SK-N-SH treated with all-trans-retinoic acid at 6 μM for 48 hours (cell line): ENCODE measurements around the gene MAST1.

Source experiments
- ATAC-seq: fragments of 200-7000 bp; cut with Tn5 transposase; 3 replicates; pipeline ENCODE4 v1.9.1; 2020; ENCODE audit warnings: mild to moderate bottlenecking, moderate library complexity
- ARNTL ChIP-seq: fragments of 450-650 bp; formaldehyde crosslinking; IDR thresholded peaks from 2 replicates; pipeline ENCODE4 v1.5.0; 2020; ENCODE audit warnings: low read depth, mild to moderate bottlenecking, moderate library complexity, borderline replicate concordance
- BACH2 ChIP-seq: fragments of 250-450 bp; sonication (Bioruptor Pico); IDR thresholded peaks from 2 replicates; pipeline ENCODE4 v1.9.0; 2021; ENCODE audit warnings: mild to moderate bottlenecking, borderline replicate concordance
- CREB5 ChIP-seq: fragments of 250-450 bp; sonication (Bioruptor Pico); IDR thresholded peaks from 2 replicates; pipeline ENCODE4 v1.5.1; 2020; ENCODE audit warnings: low read depth, mild to moderate bottlenecking, moderate library complexity
- CSDC2 ChIP-seq: fragments of 250-450 bp; sonication (Bioruptor Pico); IDR thresholded peaks from 2 replicates; pipeline ENCODE4 v1.5.0; 2020; ENCODE audit warnings: mild to moderate bottlenecking, moderate library complexity
- CSRNP3 ChIP-seq: fragments of 250-450 bp; sonication (Bioruptor Pico); IDR thresholded peaks from 2 replicates; pipeline ENCODE4 v1.5.1; 2021; ENCODE audit warnings: mild to moderate bottlenecking, moderate library complexity
- ISL1 ChIP-seq: fragments of 250-450 bp; sonication (Bioruptor Pico); IDR thresholded peaks from 2 replicates; pipeline ENCODE4 v2.1.2; 2022; ENCODE audit warnings: mild to moderate bottlenecking, moderate library complexity
- OSR1 ChIP-seq: fragments of 250-450 bp; sonication (Bioruptor Pico); IDR thresholded peaks from 2 replicates; pipeline ENCODE4 v1.8.0; 2022; ENCODE audit warnings: moderate library complexity, mild to moderate bottlenecking, inconsistent platforms
- PATZ1 ChIP-seq: fragments of 250-450 bp; sonication (Bioruptor Pico); IDR thresholded peaks from 2 replicates; pipeline ENCODE4 v1.8.0; 2020; ENCODE audit warnings: mild to moderate bottlenecking, moderate library complexity, borderline replicate concordance
- POU6F1 ChIP-seq: fragments of 250-450 bp; sonication (Bioruptor Pico); IDR thresholded peaks from 2 replicates; pipeline ENCODE4 v1.8.0; 2021; ENCODE audit warnings: low read depth, mild to moderate bottlenecking, moderate library complexity, borderline replicate concordance
- PPARA ChIP-seq: fragments of 250-450 bp; sonication (Bioruptor Pico); IDR thresholded peaks from 2 replicates; pipeline ENCODE4 v1.5.0; 2020; ENCODE audit warnings: mild to moderate bottlenecking, borderline replicate concordance
- RARB ChIP-seq: fragments of 250-450 bp; sonication (Bioruptor Pico); IDR thresholded peaks from 2 replicates; pipeline ENCODE4 v1.8.0; 2021; ENCODE audit warnings: mild to moderate bottlenecking, moderate library complexity
- SNAI2 ChIP-seq: fragments of 250-450 bp; sonication (Bioruptor Pico); IDR thresholded peaks from 2 replicates; pipeline ENCODE4 v1.5.0; 2020; ENCODE audit warnings: mild to moderate bottlenecking, moderate library complexity
- TCF4 ChIP-seq: fragments of 250-450 bp; sonication (Bioruptor Pico); IDR thresholded peaks from 2 replicates; pipeline ENCODE4 v1.8.0; 2021; ENCODE audit warnings: mild to moderate bottlenecking, moderate library complexity, borderline replicate concordance
- TOX ChIP-seq: fragments of 250-450 bp; sonication (Bioruptor Pico); IDR thresholded peaks from 2 replicates; pipeline ENCODE4 v1.8.0; 2021; ENCODE audit warnings: mild to moderate bottlenecking, moderate library complexity, borderline replicate concordance
- TSHZ2 ChIP-seq: fragments of 250-450 bp; sonication (Bioruptor Pico); IDR thresholded peaks from 2 replicates; pipeline ENCODE4 v1.5.0; 2020; ENCODE audit warnings: mild to moderate bottlenecking, moderate library complexity
- ZC3H10 ChIP-seq: fragments of 250-450 bp; sonication (Bioruptor Pico); IDR thresholded peaks from 2 replicates; pipeline ENCODE4 v1.5.1; 2021; ENCODE audit warnings: mild to moderate bottlenecking, moderate library complexity
- ZFP3 ChIP-seq: fragments of 250-450 bp; sonication (Bioruptor Pico); IDR thresholded peaks from 2 replicates; pipeline ENCODE4 v1.5.0; 2020; ENCODE audit warnings: mild to moderate bottlenecking, moderate library complexity
- ZNF565 ChIP-seq: fragments of 450-650 bp; formaldehyde crosslinking; conservative IDR thresholded peaks from 2 replicates; pipeline ENCODE4 v1.5.0; 2020; ENCODE audit warnings: low read depth, mild to moderate bottlenecking, moderate library complexity
- ZNF70 ChIP-seq: fragments of 450-650 bp; formaldehyde crosslinking; IDR thresholded peaks from 2 replicates; pipeline ENCODE4 v1.5.0; 2020; ENCODE audit warnings: mild to moderate bottlenecking, moderate library complexity
- ZNF8 ChIP-seq: fragments of 450-650 bp; formaldehyde crosslinking; IDR thresholded peaks from 2 replicates; pipeline ENCODE4 v1.5.0; 2020; ENCODE audit warnings: mild to moderate bottlenecking, moderate library complexity

Gene MAST1

GRCh38 chr19:12789098-12789903 is 49.0 kb upstream of the MAST1 start:
- TF ChIP-seq ZNF8 (CRISPR knock-in tag) (no peak), PATZ1 (CRISPR knock-in tag) (no peak), PPARA (no peak), SNAI2 (CRISPR knock-in tag) (no peak), CSRNP3 (no peak), ARNTL (CRISPR knock-in tag) (no peak), BACH2 (CRISPR knock-in tag) (no peak), CREB5 (CRISPR knock-in tag) (no peak), TCF4 (CRISPR knock-in tag) (no peak), TSHZ2 (no peak), ISL1 (no peak), CSDC2 (no peak), ZFP3 (no peak), ZC3H10 (CRISPR knock-in tag) (no peak), ZNF70 (CRISPR knock-in tag) (no peak), POU6F1 (no peak), ZNF565 (CRISPR knock-in tag) (no peak), OSR1 (no peak), RARB (CRISPR knock-in tag) (no peak), TOX (CRISPR knock-in tag) (no peak)
- no peak for ATAC-seq

- TF ChIP-seq ZFP3 (peak; percentile 71; the same call in 1 of the 2 replicates), PATZ1 (CRISPR knock-in tag) (peak; percentile 77; the same call in 1 of the 2 replicates), TOX (CRISPR knock-in tag) (no peak), ISL1 (no peak)
- peak; percentile 47 for ATAC-seq
These were observed 48.3 kb upstream of the MAST1 start for GRCh38 chr19:12789904-12790619.
